Measurements from ENCODE around the gene TMEM236. TPM values are rescaled to one million over a fixed set of nuclear protein-coding genes. Genes with fewer than 3 reads are reported as not detected.
A peak's percentile ranks its signal among the peaks of the same experiment; 100 is the strongest.

Gene TMEM236
- total and polyA plus RNA-seq, 7 donors, result 0.15 to 1.0 (median 0.59) TPM

- H3K36me3 ChIP-seq (ENCODE audit: insufficient read depth in 1 of 2, low read depth in 1 of 2), result no peaks in the 10 kb centered on the region
- H3K9me3 ChIP-seq, result no peaks in the 10 kb centered on the region
- H3K4me1 ChIP-seq, result peaks cover 45% of the 10 kb centered on the region
- no peak for ATAC-seq
- TF ChIP-seq, protein P1, sequence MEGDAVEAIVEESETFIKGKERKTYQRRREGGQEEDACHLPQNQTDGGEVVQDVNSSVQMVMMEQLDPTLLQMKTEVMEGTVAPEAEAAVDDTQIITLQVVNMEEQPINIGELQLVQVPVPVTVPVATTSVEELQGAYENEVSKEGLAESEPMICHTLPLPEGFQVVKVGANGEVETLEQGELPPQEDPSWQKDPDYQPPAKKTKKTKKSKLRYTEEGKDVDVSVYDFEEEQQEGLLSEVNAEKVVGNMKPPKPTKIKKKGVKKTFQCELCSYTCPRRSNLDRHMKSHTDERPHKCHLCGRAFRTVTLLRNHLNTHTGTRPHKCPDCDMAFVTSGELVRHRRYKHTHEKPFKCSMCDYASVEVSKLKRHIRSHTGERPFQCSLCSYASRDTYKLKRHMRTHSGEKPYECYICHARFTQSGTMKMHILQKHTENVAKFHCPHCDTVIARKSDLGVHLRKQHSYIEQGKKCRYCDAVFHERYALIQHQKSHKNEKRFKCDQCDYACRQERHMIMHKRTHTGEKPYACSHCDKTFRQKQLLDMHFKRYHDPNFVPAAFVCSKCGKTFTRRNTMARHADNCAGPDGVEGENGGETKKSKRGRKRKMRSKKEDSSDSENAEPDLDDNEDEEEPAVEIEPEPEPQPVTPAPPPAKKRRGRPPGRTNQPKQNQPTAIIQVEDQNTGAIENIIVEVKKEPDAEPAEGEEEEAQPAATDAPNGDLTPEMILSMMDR (IDR thresholded peaks at IDR 0.05), result no peak
- H3K4me3 ChIP-seq, result no peak overlapping the region
- intact Hi-C loops (cut with DNase I), result loop anchor here in 1 of 2 donors (5.0 kb wide), 1 partner anchor 138 kb away; no protein-coding TSS in a partner anchor
- H3K27ac ChIP-seq, result peak overlapping the region; percentile 51
- no peak for DNase-seq
- 79 to 86% (median 80%) methylated on average over 9 of the region's 9 CpGs for WGBS, 3 donors
- H3K27me3 ChIP-seq (ENCODE audit: insufficient read depth in 3 of 3, low read length in 2 of 3), result no peaks in the 10 kb centered on the region
Measured at GRCh38 chr10:17734432-17735080, 17.4 kb upstream of the TMEM236 start.

DNA sequence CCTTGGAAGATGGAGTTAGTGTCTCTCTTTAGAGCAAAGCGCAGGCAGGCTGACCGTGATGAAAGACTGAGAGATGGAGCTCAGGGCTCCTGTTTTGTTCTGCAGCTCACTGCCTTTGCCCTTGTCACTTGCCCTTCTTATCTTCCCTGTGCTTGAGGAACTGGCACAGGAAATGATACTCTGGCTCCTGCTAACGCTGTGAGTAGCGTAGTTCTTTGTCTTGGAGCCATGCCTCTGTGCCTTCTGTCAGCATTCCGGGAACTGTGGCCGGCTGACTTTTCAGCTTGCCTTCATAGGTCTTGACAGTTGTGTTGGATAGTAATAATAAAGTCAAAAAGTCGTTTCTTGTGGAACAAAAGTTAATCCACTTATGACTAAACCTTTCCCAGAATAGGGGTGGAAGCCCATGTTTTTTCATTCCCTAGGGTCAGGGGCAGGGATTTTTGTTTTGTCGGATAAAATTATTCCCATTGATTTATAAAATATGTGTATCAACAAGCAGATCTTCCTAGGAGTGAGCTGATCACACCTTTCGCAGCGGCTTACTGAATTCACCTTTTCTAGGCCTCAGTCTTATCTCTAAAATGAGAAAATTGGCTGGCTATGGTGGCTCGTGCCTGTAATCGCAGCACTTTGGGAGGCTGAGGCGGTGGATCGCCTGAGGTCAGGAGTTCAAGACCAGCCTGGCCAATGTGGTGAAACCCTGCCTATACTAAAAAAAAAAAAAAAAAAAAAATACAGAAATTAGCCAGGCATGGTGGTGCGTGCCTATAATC, 16.6 kb upstream of the TMEM236 start:
- DNase-seq (peak; percentile 23 to 58), ATAC-seq (peak; percentile 68 to 84 (median 74))
- intact Hi-C loops (cut with DNase I), result loop anchor here in 1 of 2 donors (5.0 kb wide), 1 partner anchor 137 kb away; no protein-coding TSS in a partner anchor
- peaks cover 40% of the 10 kb centered on the region for H3K4me1 ChIP-seq
- no peaks in the 10 kb centered on the region for H3K9me3 ChIP-seq
- H3K4me3 ChIP-seq, result no peak overlapping the region
- no peaks in the 10 kb centered on the region for H3K36me3 ChIP-seq (ENCODE audit: insufficient read depth in 1 of 2, low read depth in 1 of 2)
- WGBS, 3 donors, result 60 to 70% (median 61%) methylated on average over 15 of the region's 15 CpGs
- TF ChIP-seq, protein P1 (IDR thresholded peaks at IDR 0.05), result no peak
- H3K27me3 ChIP-seq (ENCODE audit: insufficient read depth in 3 of 3, low read length in 2 of 3), result no peaks in the 10 kb centered on the region
- peak overlapping the region; percentile 51 for H3K27ac ChIP-seq

- no peaks in the 10 kb centered on the region for H3K27me3 ChIP-seq (ENCODE audit: insufficient read depth in 3 of 3, low read length in 2 of 3)
- 96 to 100% (median 100%) methylated on average over 2 of the region's 2 CpGs for WGBS, 3 donors
- no peaks in the 10 kb centered on the region for H3K36me3 ChIP-seq (ENCODE audit: insufficient read depth in 1 of 2, low read depth in 1 of 2)
- H3K27ac ChIP-seq, result no peak overlapping the region
- H3K4me3 ChIP-seq, result no peak overlapping the region
- DNase-seq (no peak), ATAC-seq (no peak)
- no peaks in the 10 kb centered on the region for H3K9me3 ChIP-seq
- H3K4me1 ChIP-seq, result peaks cover 31% of the 10 kb centered on the region
- TF ChIP-seq, protein P1 (IDR thresholded peaks at IDR 0.05), result no peak
- intact Hi-C loops (cut with DNase I), result loop anchor here in 1 of 2 donors (5.0 kb wide), 1 partner anchor 136 kb away; no protein-coding TSS in a partner anchor
Measured at GRCh38 chr10:17736223-17736622, 15.8 kb upstream of the TMEM236 start.

GRCh38 chr10:17737027-17737965, 14.7 kb upstream of the TMEM236 start:
- peak; percentile 37 to 67 for DNase-seq

More at GRCh38 chr10:17737027-17737965, 14.7 kb upstream of the TMEM236 start:
- H3K4me3 ChIP-seq, result no peak overlapping the region
- no peaks in the 10 kb centered on the region for H3K36me3 ChIP-seq (ENCODE audit: insufficient read depth in 1 of 2, low read depth in 1 of 2)
- intact Hi-C loops (cut with DNase I), result loop anchor here in 1 of 2 donors (5.0 kb wide), 1 partner anchor 135 kb away; no protein-coding TSS in a partner anchor
- TF ChIP-seq, protein P1 (IDR thresholded peaks at IDR 0.05), result peak; percentile 62
- 40 to 48% (median 44%) methylated on average over 12 of the region's 12 CpGs for WGBS, 3 donors
- H3K9me3 ChIP-seq, result no peaks in the 10 kb centered on the region
- peaks cover 29% of the 10 kb centered on the region for H3K4me1 ChIP-seq
- no peak overlapping the region for H3K27ac ChIP-seq
- no peaks in the 10 kb centered on the region for H3K27me3 ChIP-seq (ENCODE audit: insufficient read depth in 3 of 3, low read length in 2 of 3)
- ATAC-seq, result peak; percentile 21 to 42 (median 30)

Data from psoas muscle (tissue), 8 donors.